Measurements from ENCODE around the gene SPATS2L. TPM values are rescaled to one million over a fixed set of nuclear protein-coding genes. Genes with fewer than 3 reads are reported as not detected.

SPATS2L gene
- total RNA-seq, 1 donor from 2014 or later: 100 TPM

- H3K36me3 ChIP-seq: no peaks in the 10 kb centered on the region
- ATAC-seq: no peak
- H3K4me3 ChIP-seq: peak overlapping the region; percentile 79
- intact Hi-C loops (cut with DNase I): no loop called here
- H3K4me1 ChIP-seq: peaks cover 40% of the 10 kb centered on the region
- no peaks in the 10 kb centered on the region for H3K27me3 ChIP-seq (ENCODE audit: low read depth)
- H3K9me3 ChIP-seq: no peaks in the 10 kb centered on the region
- no peak for TF ChIP-seq CTCF (IDR thresholded peaks at IDR 0.05)
- peak overlapping the region; percentile 89 for H3K27ac ChIP-seq
- no peak for DNase-seq
Observed at GRCh38 chr2:200308546-200309295, 2.2 kb downstream of the SPATS2L start.

- intact Hi-C loops (cut with DNase I): no loop called here
- H3K27ac ChIP-seq: no peak overlapping the region
Observed at GRCh38 chr2:200309296-200310049, 3.0 kb downstream of the SPATS2L start.

GRCh38 chr2:200310545-200310971 is 4.1 kb downstream of the SPATS2L start:
- Histone ChIP-seq H3K4me1 (peaks cover 37% of the 10 kb centered on the region), H3K27ac (no peak overlapping the region), H3K36me3 (no peaks in the 10 kb centered on the region), H3K9me3 (no peaks in the 10 kb centered on the region), H3K27me3 (ENCODE audit: low read depth) (no peaks in the 10 kb centered on the region), H3K4me3 (no peak overlapping the region)
- no peak for TF ChIP-seq CTCF (IDR thresholded peaks at IDR 0.05)
- no peak for DNase-seq
- ATAC-seq: no peak
- intact Hi-C loops (cut with DNase I): no loop called here

More at GRCh38 chr2:200309296-200310049, 3.0 kb downstream of the SPATS2L start:
- no peak for TF ChIP-seq CTCF (IDR thresholded peaks at IDR 0.05)
- peaks cover 40% of the 10 kb centered on the region for H3K4me1 ChIP-seq
- H3K36me3 ChIP-seq: no peaks in the 10 kb centered on the region
- no peak overlapping the region for H3K4me3 ChIP-seq
- H3K9me3 ChIP-seq: no peaks in the 10 kb centered on the region
- DNase-seq (no peak), ATAC-seq (no peak)
- H3K27me3 ChIP-seq (ENCODE audit: low read depth): no peaks in the 10 kb centered on the region

- DNase-seq (no peak), ATAC-seq (no peak)
- H3K4me1 ChIP-seq: peaks cover 37% of the 10 kb centered on the region
- no peaks in the 10 kb centered on the region for H3K9me3 ChIP-seq
- no peak overlapping the region for H3K27ac ChIP-seq
- no peak overlapping the region for H3K4me3 ChIP-seq
- H3K27me3 ChIP-seq (ENCODE audit: low read depth): no peaks in the 10 kb centered on the region
- no peaks in the 10 kb centered on the region for H3K36me3 ChIP-seq
- intact Hi-C loops (cut with DNase I): no loop called here
- no peak for TF ChIP-seq CTCF (IDR thresholded peaks at IDR 0.05)
Observed at GRCh38 chr2:200311139-200311538, 4.6 kb downstream of the SPATS2L start.

- Histone ChIP-seq H3K9me3 (no peaks in the 10 kb centered on the region), H3K27me3 (ENCODE audit: low read depth) (no peaks in the 10 kb centered on the region), H3K4me1 (peaks cover 56% of the 10 kb centered on the region), H3K4me3 (no peak overlapping the region), H3K36me3 (no peaks in the 10 kb centered on the region), H3K27ac (no peak overlapping the region)
- intact Hi-C loops (cut with DNase I): no loop called here
- ATAC-seq (no peak), DNase-seq (no peak)
- TF ChIP-seq CTCF (IDR thresholded peaks at IDR 0.05): no peak
Observed at GRCh38 chr2:200314976-200315567, 8.6 kb downstream of the SPATS2L start.

Data from lower lobe of right lung (tissue), 2 donors.